Activated CD8-positive, alpha-beta memory T cell treated with anti-CD3 and anti-CD28 coated beads, Interleukin-2, amount 50 U/mL, for 1 hour (primary cell): Measurements from ENCODE around the gene C1QTNF5.

Source experiments
- DNase-seq: peaks from one replicate; pipeline ENCODE4 v3.0.0-alpha.2; 2020; ENCODE audit errors: extremely low read depth

Gene C1QTNF5

GRCh38 chr11:119295178-119295577, 45.5 kb downstream of the C1QTNF5 start:
- no peak for DNase-seq

GRCh38 chr11:119293461-119293860, 47.2 kb downstream of the C1QTNF5 start:
- DNase-seq, result no peak

- no peak for DNase-seq
Observed at GRCh38 chr11:119290894-119291497, 49.7 kb downstream of the C1QTNF5 start.
